MV-4-11 (cell line): ENCODE measurements around the gene BACH1.

Source experiments
- DNase-seq: peaks from one replicate; lab custom pipeline; 2025; lab: John Stamatoyannopoulos, UW

Gene BACH1

GRCh38 chr21:29315131-29315749 is 16.5 kb downstream of the BACH1 start:
- DNase-seq: no peak

GRCh38 chr21:29316029-29316742 is 17.5 kb downstream of the BACH1 start:
- no peak for DNase-seq

GRCh38 chr21:29316806-29317205 is 18.1 kb downstream of the BACH1 start:
- no peak for DNase-seq

- no peak for DNase-seq
These were observed 19.6 kb downstream of the BACH1 start for GRCh38 chr21:29318354-29318753.

DNA sequence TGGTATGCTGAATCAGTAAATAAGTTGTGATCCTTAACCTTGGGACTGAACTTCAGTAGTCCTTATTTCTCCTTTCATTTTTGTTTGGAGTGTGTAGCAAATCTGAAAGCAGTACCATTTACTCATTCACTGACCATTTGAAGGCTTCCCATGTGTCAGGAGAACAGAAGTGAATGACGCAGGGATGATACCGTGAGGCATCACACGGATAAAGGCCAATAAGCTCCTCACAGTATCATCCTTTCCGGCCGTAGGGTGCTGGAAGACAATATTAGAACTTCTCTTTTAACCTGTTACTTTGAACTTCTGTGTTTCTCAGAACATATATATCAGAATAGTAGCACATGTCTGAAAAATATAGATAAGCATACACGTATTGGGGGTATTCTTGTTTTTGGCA is 21.3 kb downstream of the BACH1 start:
- DNase-seq: no peak

- DNase-seq: no peak
These were observed 22.5 kb downstream of the BACH1 start for GRCh38 chr21:29321217-29321616.

- no peak for DNase-seq
These were observed 23.5 kb downstream of the BACH1 start for GRCh38 chr21:29321932-29322928.

DNA sequence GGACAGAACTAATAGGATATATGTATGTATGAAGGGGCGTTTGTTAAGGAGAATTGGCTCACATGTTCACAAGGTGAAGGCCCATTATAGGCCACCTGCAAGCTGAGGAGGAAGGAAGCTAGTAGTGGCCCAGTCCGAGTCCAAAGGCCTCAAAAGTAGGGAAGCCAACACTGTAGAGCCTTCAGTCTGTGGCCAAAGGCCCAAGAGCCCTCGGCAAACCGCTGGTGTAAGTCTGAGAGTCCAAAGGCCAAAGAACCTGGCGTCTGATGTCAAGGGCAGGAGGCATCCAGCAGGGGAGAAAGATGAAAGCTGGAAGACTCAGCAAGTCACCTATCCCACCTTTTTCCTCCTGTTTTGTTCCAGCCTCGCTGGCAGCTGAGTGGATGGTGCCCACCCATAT is 24.5 kb downstream of the BACH1 start:
- DNase-seq: no peak

- DNase-seq: no peak
These were observed 28.3 kb downstream of the BACH1 start for GRCh38 chr21:29326914-29327554.

- peak; percentile 14 for DNase-seq
These were observed 30.7 kb downstream of the BACH1 start for GRCh38 chr21:29329406-29329805.

GRCh38 chr21:29330797-29331196 is 32.1 kb downstream of the BACH1 start:
- no peak for DNase-seq

- no peak for DNase-seq
These were observed 34.0 kb downstream of the BACH1 start for GRCh38 chr21:29332461-29333362.

DNA sequence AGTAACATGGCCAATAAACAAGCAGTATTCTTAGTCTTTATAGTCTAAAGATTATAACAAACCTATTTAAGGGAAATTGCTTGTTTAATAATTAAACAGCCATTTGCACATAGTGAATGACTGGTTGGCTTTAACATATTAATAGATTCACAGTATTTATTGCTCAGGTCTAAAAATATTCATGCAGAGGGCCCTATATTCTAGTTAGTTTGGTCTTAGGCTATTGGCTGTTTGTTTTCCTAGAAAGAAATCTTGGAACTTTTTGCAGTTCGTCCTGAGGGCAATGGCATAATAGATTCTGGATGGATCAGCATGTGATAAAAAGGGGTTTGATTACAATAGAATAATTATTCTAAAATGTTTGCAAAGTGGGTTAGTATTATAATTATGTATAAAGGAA is 34.7 kb downstream of the BACH1 start:
- no peak for DNase-seq

DNA sequence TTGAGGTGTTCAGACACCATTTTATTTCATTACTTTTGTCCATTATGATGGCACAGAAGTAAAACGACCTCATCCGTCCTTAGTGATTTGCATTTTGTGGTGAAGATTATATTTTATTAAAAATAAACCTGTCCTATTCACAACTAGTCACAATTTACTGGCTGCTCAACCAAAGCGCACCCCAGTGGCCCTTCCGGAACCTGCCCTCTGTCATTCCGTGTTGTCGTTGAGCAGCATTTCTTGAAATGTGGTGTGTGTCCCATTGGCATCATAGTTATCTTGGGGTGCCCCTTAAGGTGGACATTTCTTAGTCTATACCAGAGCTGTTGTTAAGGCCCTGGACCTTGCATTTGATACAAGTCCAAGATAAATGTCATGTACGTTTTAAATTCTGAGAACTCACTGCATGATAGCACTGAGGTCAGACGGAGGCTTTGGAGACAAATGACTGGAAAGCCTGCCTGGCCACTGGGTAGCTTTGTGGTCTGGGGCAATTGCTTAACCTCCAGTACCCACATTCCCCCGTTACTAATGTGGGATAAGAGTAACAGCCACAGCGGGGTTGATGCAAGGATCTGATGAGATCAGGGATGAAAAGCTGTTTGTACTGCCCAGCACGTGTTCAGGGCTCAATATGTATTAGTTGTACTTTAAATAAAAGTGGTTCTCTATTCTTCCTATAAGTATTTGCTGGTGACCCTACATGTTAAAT is 36.2 kb downstream of the BACH1 start:
- peak; percentile 94 for DNase-seq

DNA sequence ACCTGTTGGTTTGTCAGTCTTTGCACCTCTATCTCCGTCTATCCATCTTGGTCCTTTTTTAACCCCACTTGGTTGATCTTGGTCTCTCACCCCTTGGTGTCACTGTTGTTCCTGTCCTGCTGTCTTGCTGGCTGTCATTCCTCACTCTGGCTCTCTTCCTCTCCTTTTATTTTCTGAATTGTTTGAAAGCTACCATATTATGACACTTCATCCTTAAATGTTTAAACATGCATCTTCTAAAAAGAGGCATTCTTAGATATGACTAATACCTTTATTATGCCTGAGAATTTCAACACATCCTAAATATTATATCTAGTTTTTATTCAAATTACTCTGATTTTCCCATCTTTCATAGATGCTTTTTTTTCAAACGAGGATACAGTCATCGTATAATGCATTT is 37.0 kb downstream of the BACH1 start:
- no peak for DNase-seq

DNA sequence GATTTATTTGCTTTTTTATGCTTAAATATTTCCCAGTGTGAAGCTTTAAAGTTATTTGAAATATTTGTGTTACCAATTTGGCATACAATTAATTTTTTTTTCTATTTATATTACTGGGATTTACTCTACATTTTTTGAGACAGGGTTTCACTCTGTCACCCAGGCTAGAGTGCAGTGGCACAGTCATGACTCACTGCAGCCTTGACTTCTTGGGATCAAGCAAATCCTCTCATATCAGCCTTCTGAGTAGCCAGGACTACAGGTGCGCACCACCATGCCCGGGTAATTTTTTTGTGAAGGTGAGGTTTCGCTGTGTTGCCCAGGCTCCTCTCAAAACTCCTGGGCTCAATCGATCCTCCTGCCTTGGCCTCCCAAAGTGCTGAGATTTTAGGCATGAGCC is 39.5 kb downstream of the BACH1 start:
- DNase-seq: no peak

GRCh38 chr21:29340228-29340627 is 41.5 kb downstream of the BACH1 start:
- DNase-seq: no peak

- peak; percentile 76 for DNase-seq
These were observed 43.7 kb downstream of the BACH1 start for GRCh38 chr21:29342363-29342957.

DNA sequence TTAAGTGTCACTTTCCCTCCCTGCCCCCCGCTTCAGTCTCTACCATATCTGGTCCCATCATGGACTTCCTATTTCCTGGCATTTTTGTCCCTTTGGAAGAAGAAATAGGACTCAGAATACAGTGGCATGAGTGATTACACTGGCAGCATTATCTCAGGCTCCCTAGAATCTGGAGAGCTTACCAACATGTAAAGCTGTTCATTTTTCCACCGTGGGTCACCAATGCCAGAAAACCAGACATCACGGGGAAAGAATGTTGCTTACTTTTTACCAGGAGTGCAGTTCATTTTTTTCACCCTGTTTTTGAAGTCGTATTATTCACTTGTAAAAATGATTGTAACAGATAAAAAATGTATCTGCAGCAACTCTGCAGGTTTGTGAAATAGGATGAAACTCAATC is 44.8 kb downstream of the BACH1 start:
- DNase-seq: no peak

DNA sequence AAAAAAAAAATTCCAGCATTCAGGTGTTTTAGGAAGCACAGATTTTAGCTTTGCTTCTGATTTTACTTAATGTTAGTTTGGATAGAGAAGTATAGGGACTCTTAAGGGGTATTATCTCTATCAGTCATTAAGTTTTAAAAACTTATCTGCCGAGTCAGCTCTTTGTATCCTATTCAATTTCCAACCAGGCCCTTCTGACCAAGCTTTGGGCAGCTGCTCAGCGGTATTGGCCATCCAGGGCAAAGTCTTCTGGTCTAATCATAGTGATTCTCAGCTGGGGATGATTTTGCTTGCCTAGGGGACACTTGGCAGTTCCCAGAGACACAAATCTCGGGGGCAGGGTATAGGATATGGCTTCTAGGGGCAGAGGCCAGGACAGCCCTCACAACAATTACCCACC is 47.6 kb downstream of the BACH1 start:
- no peak for DNase-seq
